Left ventricle myocardium superior (tissue), 1 donor: ENCODE measurements around the gene UBE2I. TPM values are rescaled to one million over a fixed set of nuclear protein-coding genes. Genes with fewer than 3 reads are reported as not detected.

Experiments
- ATAC-seq: fragments of 200-7000 bp; cut with Tn5 transposase; one replicate; pipeline ENCODE4 v1.9.1; 2020; ENCODE audit warnings: mild to moderate bottlenecking, moderate library complexity
- DNase-seq: peaks from one replicate; pipeline ENCODE4 v3.0.0-alpha.2; 2020
- intact Hi-C: fragments of 100-400 bp; cut with micrococcal nuclease; formaldehyde crosslinking; loops from one replicate; pipeline ENCODE4 v1.11.0; 2022
- total RNA-seq: library from RNA; stranded (reverse); fragmentation: NEBNext Ultra II Directional; extraction: Animal tissue kit (Norgen Biotek cat#: 25700); gene quantifications from one replicate; pipeline ENCODE4 v1.2.1, GENCODE V29; 2021
- donor health status: DM: no; HTN: yes; CAD: no; lungs with severe emphysema.

The UBE2I gene
- total RNA-seq, 1 donor from 2014 or later = 93.8 TPM

GRCh38 chr16:1308036-1308976 lies 1.1 kb upstream of the UBE2I start:
- intact Hi-C loops = no loop called here
- DNase-seq (no peak), ATAC-seq (no peak)

GRCh38 chr16:1309888-1310831 lies 724 bp downstream of the UBE2I start:
- no peak for ATAC-seq
- intact Hi-C loops = no loop called here
- peak; percentile 75 for DNase-seq

- intact Hi-C loops = no loop called here
- ATAC-seq = no peak
- no peak for DNase-seq
Measured at GRCh38 chr16:1310832-1311200, 1.4 kb downstream of the UBE2I start.

- peak; percentile 0 for ATAC-seq
- intact Hi-C loops = no loop called here
- no peak for DNase-seq
Measured at GRCh38 chr16:1311212-1311737, 1.8 kb downstream of the UBE2I start.

- ATAC-seq (peak; percentile 61), DNase-seq (peak; percentile 70)
- intact Hi-C loops = no loop called here
Measured at GRCh38 chr16:1311738-1312466, 2.5 kb downstream of the UBE2I start.

GRCh38 chr16:1312467-1312816 lies 3.0 kb downstream of the UBE2I start:
- intact Hi-C loops = no loop called here
- ATAC-seq = no peak
- no peak for DNase-seq

- intact Hi-C loops = no loop called here
- ATAC-seq = no peak
- DNase-seq = no peak
Measured at GRCh38 chr16:1312903-1313302, 3.5 kb downstream of the UBE2I start.

- DNase-seq (no peak), ATAC-seq (no peak)
- intact Hi-C loops = no loop called here
Measured at GRCh38 chr16:1313721-1314369, 4.4 kb downstream of the UBE2I start.

- intact Hi-C loops = no loop called here
Measured at GRCh38 chr16:1314399-1315068, 5.1 kb downstream of the UBE2I start.

GRCh38 chr16:1315081-1316032 lies 5.9 kb downstream of the UBE2I start:
- ATAC-seq (no peak), DNase-seq (no peak)
- intact Hi-C loops = no loop called here

More at GRCh38 chr16:1314399-1315068, 5.1 kb downstream of the UBE2I start:
- no peak for DNase-seq
- no peak for ATAC-seq

GRCh38 chr16:1316033-1316405 lies 6.6 kb downstream of the UBE2I start:
- ATAC-seq = no peak
- intact Hi-C loops = no loop called here

GRCh38 chr16:1317479-1318267 lies 8.2 kb downstream of the UBE2I start:
- no peak for DNase-seq
- intact Hi-C loops = no loop called here
- no peak for ATAC-seq

More at GRCh38 chr16:1316033-1316405, 6.6 kb downstream of the UBE2I start:
- no peak for DNase-seq

GRCh38 chr16:1318268-1318545 lies 8.8 kb downstream of the UBE2I start:
- ATAC-seq = no peak
- intact Hi-C loops = no loop called here
- DNase-seq = no peak

GRCh38 chr16:1319041-1319440 lies 9.6 kb downstream of the UBE2I start:
- no peak for DNase-seq
- intact Hi-C loops = no loop called here

GRCh38 chr16:1320097-1320496 lies 10.7 kb downstream of the UBE2I start:
- no peak for ATAC-seq
- intact Hi-C loops = no loop called here
- DNase-seq = no peak

More at GRCh38 chr16:1319041-1319440, 9.6 kb downstream of the UBE2I start:
- ATAC-seq = no peak

- intact Hi-C loops = no loop called here
- ATAC-seq (no peak), DNase-seq (no peak)
Measured at GRCh38 chr16:1320658-1321240, 11.3 kb downstream of the UBE2I start.
